ENCODE results near the gene PEX16. TPM values are rescaled to one million over a fixed set of nuclear protein-coding genes. Genes with fewer than 3 reads are reported as not detected.

PEX16 gene
- total and polyA plus RNA-seq, 2 of the 13 experiments (the other 11 are each of a cell fraction or from before 2014, with no cell fraction given): 12.5 to 21.8 TPM

DNA sequence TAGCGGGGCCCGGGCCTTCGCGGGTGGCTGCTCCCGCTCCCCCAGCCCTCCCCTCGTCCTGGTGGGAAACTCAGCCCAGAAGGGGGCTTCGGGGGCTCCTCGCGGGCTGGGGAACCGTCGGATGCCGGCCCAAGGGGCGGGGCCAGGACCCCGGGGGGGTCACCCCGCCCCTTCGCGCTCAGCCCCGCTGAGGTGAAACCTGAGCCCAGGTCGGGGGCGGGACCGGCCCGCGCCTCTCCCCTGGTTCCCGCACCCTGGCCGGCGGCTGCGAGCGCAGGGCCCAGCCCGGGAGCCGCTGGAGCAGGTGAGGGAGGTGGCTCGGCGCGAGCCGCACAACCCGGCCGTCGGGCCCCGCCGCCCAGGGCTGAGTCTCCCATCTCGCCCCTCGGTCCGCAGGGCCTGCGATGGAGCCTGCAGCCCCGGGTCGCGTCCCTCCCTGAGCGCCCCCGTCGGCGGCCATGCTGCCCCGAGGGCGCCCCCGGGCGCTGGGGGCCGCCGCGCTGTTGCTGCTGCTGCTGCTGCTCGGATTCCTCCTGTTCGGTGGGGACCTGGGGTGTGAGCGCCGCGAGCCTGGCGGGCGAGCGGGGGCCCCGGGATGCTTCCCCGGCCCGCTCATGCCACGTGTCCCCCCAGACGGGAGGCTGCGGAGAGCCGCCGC, 4.9 kb upstream of the PEX16 start, which contains the start of gene LARGE2 (continued):
- TF ChIP-seq, protein P1, sequence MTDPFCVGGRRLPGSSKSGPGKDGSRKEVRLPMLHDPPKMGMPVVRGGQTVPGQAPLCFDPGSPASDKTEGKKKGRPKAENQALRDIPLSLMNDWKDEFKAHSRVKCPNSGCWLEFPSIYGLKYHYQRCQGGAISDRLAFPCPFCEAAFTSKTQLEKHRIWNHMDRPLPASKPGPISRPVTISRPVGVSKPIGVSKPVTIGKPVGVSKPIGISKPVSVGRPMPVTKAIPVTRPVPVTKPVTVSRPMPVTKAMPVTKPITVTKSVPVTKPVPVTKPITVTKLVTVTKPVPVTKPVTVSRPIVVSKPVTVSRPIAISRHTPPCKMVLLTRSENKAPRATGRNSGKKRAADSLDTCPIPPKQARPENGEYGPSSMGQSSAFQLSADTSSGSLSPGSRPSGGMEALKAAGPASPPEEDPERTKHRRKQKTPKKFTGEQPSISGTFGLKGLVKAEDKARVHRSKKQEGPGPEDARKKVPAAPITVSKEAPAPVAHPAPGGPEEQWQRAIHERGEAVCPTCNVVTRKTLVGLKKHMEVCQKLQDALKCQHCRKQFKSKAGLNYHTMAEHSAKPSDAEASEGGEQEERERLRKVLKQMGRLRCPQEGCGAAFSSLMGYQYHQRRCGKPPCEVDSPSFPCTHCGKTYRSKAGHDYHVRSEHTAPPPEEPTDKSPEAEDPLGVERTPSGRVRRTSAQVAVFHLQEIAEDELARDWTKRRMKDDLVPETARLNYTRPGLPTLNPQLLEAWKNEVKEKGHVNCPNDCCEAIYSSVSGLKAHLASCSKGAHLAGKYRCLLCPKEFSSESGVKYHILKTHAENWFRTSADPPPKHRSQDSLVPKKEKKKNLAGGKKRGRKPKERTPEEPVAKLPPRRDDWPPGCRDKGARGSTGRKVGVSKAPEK (CRISPR knock-in tag; IDR thresholded peaks at IDR 0.05; ENCODE audit: borderline replicate concordance): no peak
- TF ChIP-seq RFX3 (CRISPR knock-in tag; IDR thresholded peaks at IDR 0.05): no peak
- TF ChIP-seq SOX13 (IDR thresholded peaks at IDR 0.05): no peak
- TF ChIP-seq SOX13 (CRISPR knock-in tag; conservative IDR thresholded peaks at IDR 0.05 in 1 of 2, IDR thresholded peaks at IDR 0.05 in 1 of 2): no peak
- no peak for TF ChIP-seq RCOR2 (CRISPR knock-in tag; IDR thresholded peaks at IDR 0.05)
- TF ChIP-seq BHLHE40 (IDR thresholded peaks at IDR 0.05; ENCODE audit: low read length): no peak
- TF ChIP-seq ZNF552 (CRISPR knock-in tag; IDR thresholded peaks at IDR 0.05; ENCODE audit: borderline replicate concordance): no peak
- TF ChIP-seq PHF21A (CRISPR knock-in tag; IDR thresholded peaks at IDR 0.05): peak; percentile 22; the same call in 1 of the 2 replicates
- no peak for TF ChIP-seq ZNF572 (CRISPR knock-in tag; IDR thresholded peaks at IDR 0.05)
- TF ChIP-seq PCBP2 (optimal IDR thresholded peaks at IDR 0.05; ENCODE audit: low read depth, low read length, poor library complexity, severe bottlenecking): no peak
- TF ChIP-seq FOXA1 (IDR thresholded peaks at IDR 0.05): no peak
- TF ChIP-seq FOXA1 (CRISPR knock-in tag; IDR thresholded peaks at IDR 0.05): no peak
- TF ChIP-seq ZNF160 (CRISPR knock-in tag; IDR thresholded peaks at IDR 0.05): no peak
- TF ChIP-seq ZNF574 (CRISPR knock-in tag; IDR thresholded peaks at IDR 0.05): peak; percentile 35; the same call in 1 of the 2 replicates
- no peak for TF ChIP-seq ZNF737 (CRISPR knock-in tag; IDR thresholded peaks at IDR 0.05; ENCODE audit: borderline replicate concordance)
- TF ChIP-seq ZNF468 (CRISPR knock-in tag; IDR thresholded peaks at IDR 0.05): no peak
- TF ChIP-seq ZNF790 (CRISPR knock-in tag; IDR thresholded peaks at IDR 0.05; ENCODE audit: borderline replicate concordance): no peak
- TF ChIP-seq, protein P2, sequence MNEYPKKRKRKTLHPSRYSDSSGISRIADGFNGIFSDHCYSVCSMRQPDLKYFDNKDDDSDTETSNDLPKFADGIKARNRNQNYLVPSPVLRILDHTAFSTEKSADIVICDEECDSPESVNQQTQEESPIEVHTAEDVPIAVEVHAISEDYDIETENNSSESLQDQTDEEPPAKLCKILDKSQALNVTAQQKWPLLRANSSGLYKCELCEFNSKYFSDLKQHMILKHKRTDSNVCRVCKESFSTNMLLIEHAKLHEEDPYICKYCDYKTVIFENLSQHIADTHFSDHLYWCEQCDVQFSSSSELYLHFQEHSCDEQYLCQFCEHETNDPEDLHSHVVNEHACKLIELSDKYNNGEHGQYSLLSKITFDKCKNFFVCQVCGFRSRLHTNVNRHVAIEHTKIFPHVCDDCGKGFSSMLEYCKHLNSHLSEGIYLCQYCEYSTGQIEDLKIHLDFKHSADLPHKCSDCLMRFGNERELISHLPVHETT (CRISPR knock-in tag; conservative IDR thresholded peaks at IDR 0.05): 0 out of 2 replicates have a peak, but pooled peaks have one; percentile 21
- TF ChIP-seq ZBTB14 (CRISPR knock-in tag; IDR thresholded peaks at IDR 0.05): 0 out of 2 replicates have a peak, but pooled peaks have one; percentile 41
- no peak for TF ChIP-seq BRF2 (CRISPR knock-in tag; IDR thresholded peaks at IDR 0.05)
- 0 out of 2 replicates have a peak, but pooled peaks have one; percentile 1 for TF ChIP-seq ZNF605 (CRISPR knock-in tag; IDR thresholded peaks at IDR 0.05)
